ENCODE measurements around the gene SLAMF9.

Gene SLAMF9

GRCh38 chr1:159932296-159933285, 21.4 kb downstream of the SLAMF9 start:
- DNase-seq: no peak

GRCh38 chr1:159931795-159932173, 22.3 kb downstream of the SLAMF9 start:
- DNase-seq: no peak

GRCh38 chr1:159931101-159931794, 22.8 kb downstream of the SLAMF9 start:
- DNase-seq: no peak

- no peak for DNase-seq
Measured at GRCh38 chr1:159930634-159931033, 23.4 kb downstream of the SLAMF9 start.

- DNase-seq: no peak
Measured at GRCh38 chr1:159930216-159930615, 23.8 kb downstream of the SLAMF9 start.

- DNase-seq: no peak
Measured at GRCh38 chr1:159929155-159930051, 24.6 kb downstream of the SLAMF9 start.

- no peak for DNase-seq
Measured at GRCh38 chr1:159928491-159929050, 25.5 kb downstream of the SLAMF9 start.

- no peak for DNase-seq
Measured at GRCh38 chr1:159927849-159928431, 26.1 kb downstream of the SLAMF9 start.

GRCh38 chr1:159927211-159927848, 26.7 kb downstream of the SLAMF9 start:
- peak in 1 of 2 experiments; percentile 25 for DNase-seq

- DNase-seq: peak in 1 of 2 experiments; percentile 47
Measured at GRCh38 chr1:159925719-159926078, 28.3 kb downstream of the SLAMF9 start.

GRCh38 chr1:159924791-159925718, 29.0 kb downstream of the SLAMF9 start, which contains the start of gene TAGLN2:
TAGLN2 (minus strand) TSS chr1:159925507; CDS start chr1:159920509, 4,998 bp downstream.
- DNase-seq: peak; percentile 88 to 96

GRCh38 chr1:159924025-159924790, 29.8 kb downstream of the SLAMF9 start:
- peak; percentile 22 to 78 for DNase-seq

- peak; percentile 66 to 78 for DNase-seq
Measured at GRCh38 chr1:159923203-159924024, 30.6 kb downstream of the SLAMF9 start.

- no peak for DNase-seq
Measured at GRCh38 chr1:159922511-159923202, 31.4 kb downstream of the SLAMF9 start.

GRCh38 chr1:159921700-159922504, 32.1 kb downstream of the SLAMF9 start:
- DNase-seq: no peak

- DNase-seq: no peak
Measured at GRCh38 chr1:159921251-159921650, 32.8 kb downstream of the SLAMF9 start.

GRCh38 chr1:159920651-159921050, 33.4 kb downstream of the SLAMF9 start:
- no peak for DNase-seq
